ENCODE data around the gene CRTAC1. TPM values are rescaled to one million over a fixed set of nuclear protein-coding genes. Genes with fewer than 3 reads are reported as not detected.
A peak's percentile ranks its signal among the peaks of the same experiment; 100 is the strongest.

CRTAC1 gene
- total and polyA plus RNA-seq, 12 donors = 0.09 to 1.4 (median 0.48) TPM; not detected in 4

GRCh38 chr10:97852840-97853405, 177.5 kb downstream of the CRTAC1 start:
- no peak for TF ChIP-seq POLR2A (IDR thresholded peaks at IDR 0.05)
- TF ChIP-seq, protein P1, sequence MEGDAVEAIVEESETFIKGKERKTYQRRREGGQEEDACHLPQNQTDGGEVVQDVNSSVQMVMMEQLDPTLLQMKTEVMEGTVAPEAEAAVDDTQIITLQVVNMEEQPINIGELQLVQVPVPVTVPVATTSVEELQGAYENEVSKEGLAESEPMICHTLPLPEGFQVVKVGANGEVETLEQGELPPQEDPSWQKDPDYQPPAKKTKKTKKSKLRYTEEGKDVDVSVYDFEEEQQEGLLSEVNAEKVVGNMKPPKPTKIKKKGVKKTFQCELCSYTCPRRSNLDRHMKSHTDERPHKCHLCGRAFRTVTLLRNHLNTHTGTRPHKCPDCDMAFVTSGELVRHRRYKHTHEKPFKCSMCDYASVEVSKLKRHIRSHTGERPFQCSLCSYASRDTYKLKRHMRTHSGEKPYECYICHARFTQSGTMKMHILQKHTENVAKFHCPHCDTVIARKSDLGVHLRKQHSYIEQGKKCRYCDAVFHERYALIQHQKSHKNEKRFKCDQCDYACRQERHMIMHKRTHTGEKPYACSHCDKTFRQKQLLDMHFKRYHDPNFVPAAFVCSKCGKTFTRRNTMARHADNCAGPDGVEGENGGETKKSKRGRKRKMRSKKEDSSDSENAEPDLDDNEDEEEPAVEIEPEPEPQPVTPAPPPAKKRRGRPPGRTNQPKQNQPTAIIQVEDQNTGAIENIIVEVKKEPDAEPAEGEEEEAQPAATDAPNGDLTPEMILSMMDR (IDR thresholded peaks at IDR 0.05) = no peak
- H3K27me3 ChIP-seq = peaks cover 3% of the 10 kb centered on the region
- H3K27ac ChIP-seq = no peak overlapping the region
- no peaks in the 10 kb centered on the region for H3K36me3 ChIP-seq (replicated peaks in 1 of 2)
- intact Hi-C loops (cut with DNase I) = no loop called here
- H3K4me1 ChIP-seq (replicated peaks in 1 of 2) = peaks cover 0 to 5% of the 10 kb centered on the region in 2 donors
- H3K4me3 ChIP-seq = no peak overlapping the region
- WGBS, 4 donors = 76 to 86% (median 81%) methylated on average over 3 to 4 of the region's 4 CpGs
- no peak for DNase-seq
- H3K9me3 ChIP-seq (replicated peaks in 1 of 3) = no peaks in the 10 kb centered on the region

GRCh38 chr10:97852277-97852676, 178.1 kb downstream of the CRTAC1 start:
- H3K27me3 ChIP-seq = peaks cover 3% of the 10 kb centered on the region
- H3K9me3 ChIP-seq (replicated peaks in 1 of 3) = no peaks in the 10 kb centered on the region
- TF ChIP-seq POLR2A (IDR thresholded peaks at IDR 0.05) = no peak
- TF ChIP-seq, protein P1 (IDR thresholded peaks at IDR 0.05) = no peak
- no peaks in the 10 kb centered on the region for H3K36me3 ChIP-seq (replicated peaks in 1 of 2)
- H3K27ac ChIP-seq = no peak overlapping the region
- no peak overlapping the region for H3K4me3 ChIP-seq
- H3K4me1 ChIP-seq (replicated peaks in 1 of 2) = peaks cover 0 to 5% of the 10 kb centered on the region in 2 donors
- 32 to 47% (median 33%) methylated on average over 3 of the region's 3 CpGs for WGBS, 4 donors
- intact Hi-C loops (cut with DNase I) = no loop called here
- peak in 6 of 7 donors; percentile 45 to 77 (median 60) for DNase-seq

- Histone ChIP-seq H3K9me3 (replicated peaks in 1 of 3) (no peaks in the 10 kb centered on the region), H3K27ac (no peak overlapping the region), H3K4me1 (replicated peaks in 1 of 2) (peaks cover 0 to 5% of the 10 kb centered on the region in 2 donors), H3K4me3 (no peak overlapping the region), H3K27me3 (peaks cover 3% of the 10 kb centered on the region), H3K36me3 (replicated peaks in 1 of 2) (no peaks in the 10 kb centered on the region)
- WGBS, 4 donors = 81 to 85% (median 83%) methylated on average over 7 of the region's 7 CpGs
- no peak for DNase-seq
- TF ChIP-seq POLR2A (IDR thresholded peaks at IDR 0.05) = no peak
- TF ChIP-seq, protein P1 (IDR thresholded peaks at IDR 0.05) = no peak
- intact Hi-C loops (cut with DNase I) = no loop called here
Measured at GRCh38 chr10:97851341-97852001, 178.9 kb downstream of the CRTAC1 start.

GRCh38 chr10:97850446-97850845, 180.0 kb downstream of the CRTAC1 start:
- H3K27ac ChIP-seq = no peak overlapping the region
- peak overlapping the region in 1 of 4 donors; percentile 73 for H3K4me3 ChIP-seq
- intact Hi-C loops (cut with DNase I) = no loop called here
- peak in 1 of 7 donors; percentile 9 for DNase-seq
- WGBS, 4 donors = 18 to 38% (median 31%) methylated on average over 4 to 13 of the region's 13 CpGs
- peaks cover 3% of the 10 kb centered on the region for H3K27me3 ChIP-seq
- no peaks in the 10 kb centered on the region for H3K9me3 ChIP-seq (replicated peaks in 1 of 3)
- H3K4me1 ChIP-seq (replicated peaks in 1 of 2) = peaks cover 0 to 5% of the 10 kb centered on the region in 2 donors
- no peaks in the 10 kb centered on the region for H3K36me3 ChIP-seq (replicated peaks in 1 of 2)
- TF ChIP-seq POLR2A (IDR thresholded peaks at IDR 0.05) = no peak
- TF ChIP-seq, protein P1 (IDR thresholded peaks at IDR 0.05) = no peak
